NCI-H82 (cell line): ENCODE data around the gene BCL2.

Source experiments
- DNase-seq: peaks from one replicate; lab custom pipeline; 2025; lab: John Stamatoyannopoulos, UW

The BCL2 gene

GRCh38 chr18:63155910-63156773, 163.4 kb downstream of the BCL2 start:
- DNase-seq: no peak

DNA sequence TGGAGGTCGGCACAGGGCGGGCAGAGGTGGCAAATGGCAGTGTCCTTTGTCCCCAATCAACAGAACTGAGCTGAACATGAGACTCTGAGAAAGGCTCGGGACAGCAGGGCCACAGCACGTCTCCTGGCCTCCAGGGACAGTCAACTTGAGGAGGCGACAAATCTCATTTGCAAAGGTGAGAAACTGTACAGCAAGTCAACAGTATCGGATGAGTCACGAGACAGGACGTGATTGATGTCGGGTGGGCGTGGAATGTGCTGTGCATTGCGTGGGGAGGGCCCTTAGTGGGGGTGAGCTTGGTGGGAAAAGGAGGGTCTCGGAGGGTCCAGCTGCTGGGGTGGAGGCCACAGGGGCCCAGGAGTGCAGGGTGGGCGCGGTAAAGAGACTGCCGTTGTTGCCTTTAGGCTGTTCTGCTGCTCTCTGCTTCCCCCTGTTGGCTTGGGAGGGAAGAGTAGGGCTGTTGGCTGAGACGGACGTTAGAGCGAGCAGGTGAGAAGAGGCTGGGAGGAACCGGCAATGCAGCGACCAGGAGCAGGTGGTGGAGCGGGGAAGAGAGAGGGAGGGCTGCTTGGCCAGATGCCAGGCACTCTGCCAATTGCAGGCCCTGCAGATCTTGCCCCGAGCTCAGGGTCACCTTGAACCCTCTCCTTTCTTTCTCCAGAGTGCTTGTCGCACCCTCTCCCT, 164.3 kb downstream of the BCL2 start:
- peak; percentile 79 for DNase-seq

GRCh38 chr18:63154350-63155152, 165.0 kb downstream of the BCL2 start:
- no peak for DNase-seq

- DNase-seq: no peak
Measured at GRCh38 chr18:63152791-63153190, 166.8 kb downstream of the BCL2 start.

DNA sequence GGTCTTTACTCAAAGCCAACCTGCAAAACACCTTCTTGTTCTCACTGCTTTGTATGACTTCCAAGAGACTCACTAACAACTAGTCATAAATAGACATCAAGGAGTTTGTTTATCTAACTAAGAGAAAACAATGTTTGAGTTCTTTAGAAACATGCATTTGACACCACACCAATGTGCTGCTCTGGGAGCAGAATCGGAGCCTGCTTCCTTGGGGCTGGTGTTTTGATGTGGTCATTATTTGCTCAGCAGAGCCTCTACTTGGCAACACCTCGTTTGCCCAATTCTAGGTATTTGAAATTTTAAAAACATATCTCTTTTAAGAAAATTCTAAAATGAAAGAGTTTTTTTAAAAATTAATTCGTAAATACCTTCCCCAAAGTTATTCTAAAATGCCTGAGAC, 167.5 kb downstream of the BCL2 start:
- DNase-seq: no peak

GRCh38 chr18:63151539-63151938, 168.0 kb downstream of the BCL2 start:
- no peak for DNase-seq

GRCh38 chr18:63150942-63151421, 168.6 kb downstream of the BCL2 start:
- no peak for DNase-seq

DNA sequence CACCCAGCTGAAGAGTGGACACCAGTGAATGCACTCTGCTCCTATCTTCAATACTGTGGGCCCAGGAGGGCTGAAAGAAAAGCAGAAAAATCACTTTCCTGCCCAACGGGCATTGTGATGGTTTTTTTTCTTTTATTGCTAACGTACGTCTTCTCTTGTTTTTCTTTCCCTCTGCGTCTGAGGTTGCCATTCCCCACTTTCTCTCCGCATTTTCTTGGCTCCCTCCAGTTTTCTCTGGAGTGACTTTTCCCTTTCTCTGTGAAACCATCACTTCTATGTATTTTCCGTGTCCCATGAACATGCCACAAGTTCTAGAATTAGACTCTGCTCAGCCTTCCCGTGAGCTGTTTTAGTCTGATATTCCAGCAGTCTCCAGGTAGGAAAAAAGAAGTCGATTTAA, 169.2 kb downstream of the BCL2 start:
- no peak for DNase-seq

- no peak for DNase-seq
Measured at GRCh38 chr18:63149302-63149587, 170.3 kb downstream of the BCL2 start.

DNA sequence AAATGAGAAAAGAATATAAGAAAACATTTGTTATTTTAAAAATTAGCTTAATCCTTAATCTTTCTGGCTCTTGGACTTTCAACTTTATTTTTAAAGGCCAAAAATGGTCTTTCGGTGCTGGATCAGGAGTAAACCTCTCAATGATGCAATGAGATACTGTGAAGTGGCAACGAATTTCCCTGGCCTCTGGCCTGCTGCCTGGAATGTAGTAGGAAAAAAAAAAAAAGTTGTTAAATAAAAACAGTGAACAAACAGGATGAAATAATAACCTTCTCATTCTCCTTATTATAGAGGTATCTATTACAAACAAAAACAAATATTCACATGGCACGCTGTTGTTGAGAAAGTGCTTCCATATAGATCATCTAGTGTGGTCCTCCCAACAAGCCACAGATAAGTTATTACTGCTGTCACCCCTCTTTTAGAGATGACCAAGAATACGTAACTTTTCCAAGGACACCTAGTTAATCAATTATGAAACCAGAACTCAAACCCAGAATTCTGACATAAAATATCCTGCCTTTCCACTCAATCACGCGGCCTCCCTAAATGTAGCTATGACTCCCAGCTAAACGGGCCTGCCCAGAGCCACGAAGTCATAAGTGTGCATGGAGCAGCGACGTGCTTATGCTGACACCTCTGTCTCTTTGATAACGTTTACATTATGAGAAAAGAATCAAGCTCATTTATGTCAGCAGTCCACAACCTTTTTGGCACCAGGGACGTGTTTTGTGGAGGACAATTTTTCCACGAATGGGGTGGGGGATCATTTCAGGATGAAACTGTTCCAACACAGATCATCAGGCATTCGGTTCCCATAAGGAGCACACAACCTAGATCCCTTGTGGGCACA, 170.9 kb downstream of the BCL2 start:
- no peak for DNase-seq

GRCh38 chr18:63147973-63148372, 171.6 kb downstream of the BCL2 start:
- no peak for DNase-seq

DNA sequence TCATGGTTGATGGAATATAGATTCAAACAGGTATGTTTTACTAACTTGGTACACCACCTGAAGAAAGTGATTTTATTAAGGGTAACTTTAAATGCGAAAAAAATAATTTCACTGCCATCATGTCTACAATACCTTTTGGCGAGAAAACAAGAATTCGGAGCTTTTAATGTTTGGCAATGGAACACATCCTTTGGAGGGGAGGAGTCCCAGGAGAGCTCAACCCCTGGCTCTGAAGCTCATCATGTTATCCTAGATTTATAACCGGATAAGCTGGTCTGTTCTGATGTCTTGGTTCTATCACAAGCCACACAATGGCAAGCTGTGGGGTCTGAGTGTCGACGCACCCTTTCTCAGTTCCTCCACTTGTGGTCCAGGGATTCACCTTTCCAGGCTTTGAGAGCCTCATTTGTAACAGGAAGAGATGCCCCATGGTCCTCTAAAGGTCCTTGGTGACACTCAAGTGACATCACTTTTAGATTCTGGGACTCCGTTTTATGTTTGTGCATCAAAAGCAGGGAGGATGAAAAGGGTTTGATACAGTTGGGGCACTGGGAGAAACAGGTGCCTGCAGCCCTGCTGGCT, 172.7 kb downstream of the BCL2 start:
- no peak for DNase-seq

DNA sequence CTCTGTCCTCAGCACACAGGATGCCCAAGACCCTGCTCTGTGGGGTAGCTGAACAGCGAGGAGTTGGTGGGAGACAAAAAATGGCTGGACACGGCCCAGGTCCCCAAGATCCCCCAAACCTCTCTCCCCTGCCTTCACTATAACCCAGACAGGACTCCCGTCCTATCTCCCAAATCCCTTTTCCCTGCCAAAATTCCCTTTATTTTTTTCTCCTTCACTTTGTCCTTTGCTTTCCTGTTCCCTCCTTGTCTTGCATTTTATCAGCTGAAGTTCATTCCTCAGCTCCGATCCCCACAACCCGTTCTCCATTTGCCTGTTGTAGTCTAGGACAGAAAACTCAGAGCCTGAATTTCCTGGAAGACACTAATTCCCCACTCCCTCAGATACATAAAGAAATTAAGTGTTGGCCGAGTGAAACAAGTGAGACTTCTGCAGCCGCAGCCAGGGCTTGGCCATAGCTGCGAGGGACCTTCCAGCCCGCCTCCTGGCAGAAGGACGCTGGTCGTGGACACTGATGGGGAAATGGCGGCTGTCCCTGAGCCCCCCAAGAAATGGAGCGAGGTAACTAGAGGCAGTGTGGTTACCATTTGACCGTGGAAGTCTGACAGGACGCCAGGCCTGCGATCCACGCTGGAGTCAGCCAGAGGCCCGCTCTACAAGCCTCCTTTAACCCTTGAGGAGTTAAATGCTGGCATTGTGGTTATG, 173.6 kb downstream of the BCL2 start:
- no peak for DNase-seq

- DNase-seq: no peak
Measured at GRCh38 chr18:63145166-63145850, 174.3 kb downstream of the BCL2 start.

DNA sequence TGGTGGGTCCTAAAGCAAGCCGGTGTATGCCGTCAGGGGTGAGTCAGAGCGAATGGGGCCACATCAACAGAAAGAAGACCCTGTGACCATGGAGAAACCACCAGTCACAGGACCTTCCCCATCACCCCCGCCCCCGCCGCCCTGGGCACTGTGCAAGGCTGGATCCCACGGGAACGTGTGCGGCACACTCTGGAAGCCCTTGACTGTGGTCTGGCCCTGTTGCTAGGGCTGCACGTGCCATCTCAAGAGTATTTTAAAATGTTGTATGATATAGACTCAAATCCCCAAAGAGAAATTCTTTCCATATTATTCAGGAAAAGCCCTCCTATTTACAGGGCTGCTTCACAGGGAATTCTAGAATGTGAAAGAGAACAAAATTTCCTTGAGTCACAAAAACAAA, 174.8 kb downstream of the BCL2 start:
- DNase-seq: no peak

DNA sequence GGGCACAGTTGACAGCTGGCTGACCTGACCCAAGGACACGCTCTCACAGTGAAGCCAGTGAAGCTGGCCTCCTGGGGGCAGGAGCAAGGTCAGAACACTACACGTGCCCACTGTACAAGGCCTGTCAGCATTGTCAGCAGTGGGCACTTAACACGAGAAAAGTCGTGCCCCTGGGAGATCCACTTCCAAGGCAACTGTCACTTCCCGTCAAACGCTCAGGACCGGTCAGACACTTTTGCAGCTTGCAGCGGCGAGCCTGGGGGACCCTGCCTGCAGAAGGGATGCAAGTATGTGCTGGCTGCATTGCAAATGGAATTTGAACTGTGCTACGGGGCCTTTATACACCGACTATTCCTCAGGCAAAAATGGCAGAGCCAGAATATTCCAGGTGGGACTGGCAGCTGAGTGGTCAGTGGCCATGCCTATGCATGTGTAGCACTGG, 176.2 kb downstream of the BCL2 start:
- DNase-seq: no peak

DNA sequence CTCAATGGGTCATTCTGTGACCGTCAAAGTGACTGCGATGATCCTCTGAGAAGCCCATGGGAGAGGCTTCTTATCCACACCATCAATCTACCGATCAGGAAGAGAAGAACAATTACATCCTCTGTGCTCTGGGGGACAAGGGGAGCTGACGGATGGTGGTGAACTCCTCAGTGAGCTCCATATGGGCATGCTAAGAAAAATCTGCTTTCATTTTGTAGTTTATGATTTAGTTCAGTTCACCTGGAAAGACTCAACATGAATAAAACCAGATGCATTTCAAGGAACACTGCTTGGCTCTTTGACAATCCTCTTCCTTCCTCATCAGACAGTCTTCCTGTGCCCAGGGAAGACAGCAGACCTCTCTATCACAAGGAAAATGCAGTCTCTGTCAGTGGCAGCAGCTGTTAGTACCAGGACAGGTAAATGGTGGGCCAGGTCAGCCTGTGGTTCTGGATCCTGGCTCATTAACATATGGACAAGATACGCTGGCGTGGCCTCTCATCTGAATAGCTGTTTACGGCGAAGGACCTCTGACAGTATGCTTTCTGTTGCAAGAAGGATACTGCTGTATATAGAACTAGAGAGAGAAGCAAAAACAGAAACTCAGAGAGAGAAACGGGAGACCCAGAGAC, 176.9 kb downstream of the BCL2 start:
- no peak for DNase-seq

- no peak for DNase-seq
Measured at GRCh38 chr18:63141778-63142176, 177.8 kb downstream of the BCL2 start.

DNA sequence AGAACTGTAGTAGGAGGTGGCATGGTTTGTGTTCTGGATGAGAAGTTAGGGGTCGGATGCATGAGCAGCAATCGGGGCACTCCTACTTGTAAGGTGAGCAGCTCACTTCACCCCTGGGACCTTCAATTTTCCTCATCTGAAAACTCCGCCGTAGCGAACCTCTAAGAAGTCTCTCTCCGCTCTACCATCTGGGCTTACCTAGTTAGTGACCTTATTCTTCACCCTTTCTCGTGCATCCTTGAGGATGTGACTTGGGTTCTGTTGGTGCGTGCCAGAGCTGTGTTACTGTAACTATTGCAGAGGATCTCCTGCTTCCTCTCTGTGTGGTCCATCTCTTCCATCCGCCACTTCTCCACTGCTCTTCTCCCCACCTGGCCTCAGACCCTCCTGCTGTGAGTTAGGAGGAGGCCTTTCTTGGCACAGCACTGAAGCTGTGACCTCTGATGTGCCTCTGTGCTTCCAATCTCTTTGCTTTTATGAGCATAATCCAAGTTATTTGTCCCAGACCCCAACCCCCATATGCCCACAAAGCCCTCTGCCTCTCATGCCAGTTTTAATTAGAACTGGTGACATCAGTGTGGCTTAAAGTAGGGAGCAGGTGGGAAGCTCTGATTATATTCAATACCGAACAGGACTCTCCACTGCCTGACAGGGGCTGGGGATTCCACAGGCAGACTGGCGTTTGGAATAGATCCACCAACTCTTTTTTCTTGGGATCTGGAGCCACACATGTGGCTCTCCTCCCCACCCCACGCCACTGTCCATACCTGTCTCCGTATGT, 178.4 kb downstream of the BCL2 start:
- no peak for DNase-seq
